ENCODE measurements around the gene EFNA3. TPM values are rescaled to one million over a fixed set of nuclear protein-coding genes. Genes with fewer than 3 reads are reported as not detected.

Gene EFNA3
- total and polyA plus RNA-seq, 2 donors (not counting 1 experiment from before 2014, with no cell fraction given), result 0.30 to 0.33 TPM

- H3K4me1 ChIP-seq (ENCODE audit: control insufficient read depth, extremely low read depth, insufficient read depth, low read length), result no peaks in the 10 kb centered on the region
- no peak within 1 kb of the TSS for H3K27ac ChIP-seq (ENCODE audit: insufficient read depth, low read length)
- no peak within 1 kb of the TSS for H3K4me2 ChIP-seq (ENCODE audit: extremely low read depth, insufficient read depth, low read length)
- H3K4me3 ChIP-seq (replicated peaks in 1 of 4; ENCODE audit: control extremely low read depth in 1 of 4, insufficient read depth in 1 of 4, low read depth in 3 of 4, low read length in 4 of 4), result no peak within 1 kb of the TSS
- no peak for DNase-seq (ENCODE audit: low read depth in 2 of 2)
- H3K9me3 ChIP-seq (ENCODE audit: control insufficient read depth, insufficient read depth, low read depth, low read length), result no peaks in the 10 kb centered on the region
- no peaks in the 10 kb centered on the region for H3K79me2 ChIP-seq (ENCODE audit: control insufficient read depth, insufficient read depth, low read length)
- no peak within 1 kb of the TSS for H3K9ac ChIP-seq (ENCODE audit: insufficient read depth, low read length)
- H2AFZ ChIP-seq (ENCODE audit: low read length), result no peak within 1 kb of the TSS
- TF ChIP-seq EZH2 (IDR thresholded peaks at IDR 0.05; ENCODE audit: low read length, missing control alignments), result no peak
- peaks cover 8% of the 10 kb centered on the region for H3K27me3 ChIP-seq (ENCODE audit: control insufficient read depth, insufficient read depth, low read length)
- no peaks in the 10 kb centered on the region for H4K20me1 ChIP-seq (ENCODE audit: control insufficient read depth, extremely low read depth, insufficient read depth, low read length)
- no peaks in the 10 kb centered on the region for H3K36me3 ChIP-seq (ENCODE audit: control insufficient read depth, insufficient read depth, low read length)
Observed at GRCh38 chr1:155033524-155033923, 45.1 kb upstream of the EFNA3 start, which contains the start of the genes DCST1 and DCST2. Gene DCST1 (plus strand): TSS chr1:155033824. CDS start chr1:155034037, 213 bp downstream. Gene DCST2 (minus strand): TSS chr1:155033781. CDS start chr1:155033701, 80 bp downstream.

GRCh38 chr1:155034318-155035208, 44.1 kb upstream of the EFNA3 start:
- H3K36me3 ChIP-seq (ENCODE audit: control insufficient read depth, insufficient read depth, low read length), result no peaks in the 10 kb centered on the region
- H3K27ac ChIP-seq (ENCODE audit: insufficient read depth, low read length), result no peak overlapping the region
- TF ChIP-seq EZH2 (IDR thresholded peaks at IDR 0.05; ENCODE audit: low read length, missing control alignments), result no peak
- TF ChIP-seq CTCF (conservative IDR thresholded peaks at IDR 0.05 in 1 of 2, IDR thresholded peaks at IDR 0.05 in 1 of 2; ENCODE audit: low read depth in 1 of 2, low read length in 2 of 2), result no peak
- H4K20me1 ChIP-seq (ENCODE audit: control insufficient read depth, extremely low read depth, insufficient read depth, low read length), result no peaks in the 10 kb centered on the region
- no peaks in the 10 kb centered on the region for H3K79me2 ChIP-seq (ENCODE audit: control insufficient read depth, insufficient read depth, low read length)
- no peak for DNase-seq (ENCODE audit: low read depth in 2 of 2)
- no peaks in the 10 kb centered on the region for H3K4me1 ChIP-seq (ENCODE audit: control insufficient read depth, extremely low read depth, insufficient read depth, low read length)
- no peaks in the 10 kb centered on the region for H3K9me3 ChIP-seq (ENCODE audit: control insufficient read depth, insufficient read depth, low read depth, low read length)
- no peak overlapping the region for H3K4me3 ChIP-seq (replicated peaks in 1 of 4; ENCODE audit: control extremely low read depth in 1 of 4, insufficient read depth in 1 of 4, low read depth in 3 of 4, low read length in 4 of 4)
- peaks cover 8% of the 10 kb centered on the region for H3K27me3 ChIP-seq (ENCODE audit: control insufficient read depth, insufficient read depth, low read length)
- H3K4me2 ChIP-seq (ENCODE audit: extremely low read depth, insufficient read depth, low read length), result no peak overlapping the region
- H2AFZ ChIP-seq (ENCODE audit: low read length), result no peak overlapping the region
- no peak overlapping the region for H3K9ac ChIP-seq (ENCODE audit: insufficient read depth, low read length)

- Histone ChIP-seq H3K9me3 (ENCODE audit: control insufficient read depth, insufficient read depth, low read depth, low read length) (no peaks in the 10 kb centered on the region), H3K9ac (ENCODE audit: insufficient read depth, low read length) (no peak overlapping the region), H3K27me3 (ENCODE audit: control insufficient read depth, insufficient read depth, low read length) (peaks cover 9% of the 10 kb centered on the region), H3K27ac (ENCODE audit: insufficient read depth, low read length) (no peak overlapping the region), H3K4me1 (ENCODE audit: control insufficient read depth, extremely low read depth, insufficient read depth, low read length) (no peaks in the 10 kb centered on the region), H3K4me2 (ENCODE audit: extremely low read depth, insufficient read depth, low read length) (no peak overlapping the region), H3K4me3 (replicated peaks in 1 of 4; ENCODE audit: control extremely low read depth in 1 of 4, insufficient read depth in 1 of 4, low read depth in 3 of 4, low read length in 4 of 4) (no peak overlapping the region), H4K20me1 (ENCODE audit: control insufficient read depth, extremely low read depth, insufficient read depth, low read length) (no peaks in the 10 kb centered on the region), H2AFZ (ENCODE audit: low read length) (no peak overlapping the region), H3K36me3 (ENCODE audit: control insufficient read depth, insufficient read depth, low read length) (no peaks in the 10 kb centered on the region), H3K79me2 (ENCODE audit: control insufficient read depth, insufficient read depth, low read length) (no peaks in the 10 kb centered on the region)
- DNase-seq (ENCODE audit: low read depth in 2 of 2), result no peak
- TF ChIP-seq CTCF (conservative IDR thresholded peaks at IDR 0.05 in 1 of 2, IDR thresholded peaks at IDR 0.05 in 1 of 2; ENCODE audit: low read depth in 1 of 2, low read length in 2 of 2) (no peak), EZH2 (IDR thresholded peaks at IDR 0.05; ENCODE audit: low read length, missing control alignments) (no peak)
Observed at GRCh38 chr1:155035936-155036335, 42.7 kb upstream of the EFNA3 start.
